Mucosa of rectum (tissue), 2 donors: ENCODE data around the gene SBF2.
"Not testable (repeated sequence)": the region's sequence is repeated elsewhere in the genome, so short reads cannot be mapped to it uniquely, and the experiment has no call there.

Experiments used
- H3K27ac ChIP-seq, 2 donors: one replicate each; pipeline ENCODE4 v1.7.0; 2013; ENCODE audit warnings: inconsistent platforms in 2 of 2, low read depth in 2 of 2, low read length in 2 of 2
- H3K27me3 ChIP-seq, 2 donors: one replicate each; pipeline ENCODE4 v1.7.0; 2013; ENCODE audit warnings: low read length in 2 of 2; ENCODE audit not compliant: control insufficient read depth in 2 of 2, insufficient read depth in 2 of 2
- H3K36me3 ChIP-seq, 2 donors: one replicate each; pipeline ENCODE4 v1.7.0; 2013; ENCODE audit warnings: low read length in 2 of 2; ENCODE audit not compliant: control insufficient read depth in 2 of 2, insufficient read depth in 2 of 2
- H3K4me1 ChIP-seq, 2 donors: one replicate each; pipeline ENCODE4 v1.7.0; 2013; ENCODE audit warnings: low read length in 2 of 2, mild to moderate bottlenecking in 1 of 2; ENCODE audit not compliant: control insufficient read depth in 2 of 2, insufficient read depth in 2 of 2
- H3K4me3 ChIP-seq, 2 donors: one replicate each; pipeline ENCODE4 v1.7.0; 2013; ENCODE audit warnings: low read length in 2 of 2
- H3K9ac ChIP-seq, 2 donors: one replicate each; pipeline ENCODE4 v1.7.0; 2013; ENCODE audit warnings: low read length in 2 of 2, low read depth in 1 of 2, mild to moderate bottlenecking in 1 of 2
- H3K9me3 ChIP-seq, 2 donors: one replicate each; pipeline ENCODE4 v1.7.0; 2013; ENCODE audit warnings: low read length in 2 of 2; ENCODE audit not compliant: control insufficient read depth in 2 of 2
- donor health status: healthy.
- donor health status: Normal muscosa, but diverticular disease.

Gene SBF2

DNA sequence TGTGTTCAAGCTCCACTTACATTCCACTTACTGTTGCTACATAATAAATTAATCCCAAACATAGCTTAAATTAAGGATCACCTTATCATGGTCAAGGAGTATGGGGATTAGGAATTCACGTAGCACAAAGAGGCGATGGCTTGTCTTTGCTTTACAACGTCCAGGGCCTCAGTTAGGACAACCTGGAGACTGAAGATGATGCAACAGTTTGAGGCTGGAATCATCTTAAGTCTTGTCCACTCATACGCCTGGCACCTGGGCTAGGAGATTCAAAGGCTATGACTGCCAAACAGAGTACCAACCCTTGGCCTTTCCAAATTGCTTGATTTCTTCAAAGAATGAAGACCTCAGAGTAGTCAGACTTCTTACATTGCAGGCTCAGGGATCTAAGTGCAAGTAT, 149.1 kb downstream of the SBF2 start:
- Histone ChIP-seq H3K27me3 (no peaks in the 10 kb centered on the region), H3K36me3 (no peaks in the 10 kb centered on the region), H3K4me1 (no peaks in the 10 kb centered on the region), H3K27ac (no peak overlapping the region), H3K4me3 (no peak overlapping the region), H3K9ac (no peak overlapping the region), H3K9me3 (no peaks in the 10 kb centered on the region)

DNA sequence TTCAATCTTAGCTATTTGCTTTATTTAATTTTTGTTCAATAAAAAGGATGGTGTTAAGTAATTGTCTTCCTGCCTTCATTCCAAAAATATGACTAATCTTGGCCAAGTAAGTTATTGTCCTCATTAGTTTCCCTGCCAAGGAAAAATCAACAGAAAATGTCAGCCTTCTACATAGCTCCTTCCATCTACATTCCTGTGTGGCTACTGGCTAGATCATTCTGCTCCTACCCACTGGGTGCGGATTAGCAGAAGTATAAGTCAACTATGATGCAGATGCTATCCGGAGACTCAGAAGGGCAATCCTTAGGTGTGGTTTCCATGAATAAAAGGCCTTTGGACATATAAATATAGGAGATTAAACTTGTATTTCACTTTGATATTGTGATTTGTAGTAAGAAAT, 154.4 kb downstream of the SBF2 start:
- no peak overlapping the region for H3K4me3 ChIP-seq
- no peaks in the 10 kb centered on the region for H3K4me1 ChIP-seq
- H3K9ac ChIP-seq = no peak overlapping the region
- H3K9me3 ChIP-seq = no peaks in the 10 kb centered on the region
- no peaks in the 10 kb centered on the region for H3K27me3 ChIP-seq
- no peaks in the 10 kb centered on the region for H3K36me3 ChIP-seq
- no peak overlapping the region for H3K27ac ChIP-seq

DNA sequence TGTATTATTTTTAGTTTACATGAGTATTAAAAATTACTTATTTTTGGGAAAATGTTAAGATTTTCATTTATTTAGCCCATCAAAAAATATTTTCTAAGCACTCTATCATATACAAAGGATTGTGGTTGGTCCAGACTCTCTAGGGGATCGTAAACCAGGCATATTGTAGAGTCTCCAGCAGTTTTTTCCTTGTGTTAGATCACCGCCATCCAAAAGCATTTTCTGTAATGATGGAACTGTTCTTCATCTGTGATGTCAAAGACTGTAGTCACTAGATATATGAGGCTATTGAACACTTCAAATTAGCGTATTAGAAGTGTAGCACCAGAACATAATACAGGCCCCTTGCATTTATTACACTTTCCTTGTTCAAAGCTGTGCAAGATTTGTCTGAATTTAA, 154.9 kb downstream of the SBF2 start:
- no peaks in the 10 kb centered on the region for H3K36me3 ChIP-seq
- H3K4me3 ChIP-seq = no peak overlapping the region
- no peaks in the 10 kb centered on the region for H3K27me3 ChIP-seq
- no peaks in the 10 kb centered on the region for H3K9me3 ChIP-seq
- no peaks in the 10 kb centered on the region for H3K4me1 ChIP-seq
- no peak overlapping the region for H3K27ac ChIP-seq
- H3K9ac ChIP-seq = no peak overlapping the region

DNA sequence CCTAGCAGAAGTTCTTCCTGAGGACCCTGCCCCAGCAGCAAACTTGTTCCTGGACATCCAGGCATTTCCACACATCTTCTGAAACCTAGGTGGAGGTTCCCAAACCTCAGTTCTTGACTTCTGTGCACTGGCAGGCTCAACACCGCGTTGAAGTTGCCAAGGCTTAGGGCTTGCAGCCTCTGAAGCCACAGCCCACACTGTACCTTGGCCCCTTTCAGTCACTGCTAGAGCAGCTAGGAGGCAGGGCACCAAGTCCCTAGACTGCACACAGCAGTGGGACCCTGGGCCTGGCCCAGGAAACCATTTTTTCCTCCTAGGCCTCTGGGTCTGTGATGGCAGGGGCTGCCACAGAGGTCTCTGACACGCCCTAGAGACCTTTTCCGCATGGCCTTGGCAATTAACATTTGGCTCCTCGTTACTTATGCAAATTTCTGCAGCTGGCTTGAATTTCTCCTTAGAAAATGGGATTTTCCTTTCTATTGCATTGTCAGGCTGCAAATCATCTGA, 159.0 kb downstream of the SBF2 start:
- H3K4me3 ChIP-seq = no peak overlapping the region

DNA sequence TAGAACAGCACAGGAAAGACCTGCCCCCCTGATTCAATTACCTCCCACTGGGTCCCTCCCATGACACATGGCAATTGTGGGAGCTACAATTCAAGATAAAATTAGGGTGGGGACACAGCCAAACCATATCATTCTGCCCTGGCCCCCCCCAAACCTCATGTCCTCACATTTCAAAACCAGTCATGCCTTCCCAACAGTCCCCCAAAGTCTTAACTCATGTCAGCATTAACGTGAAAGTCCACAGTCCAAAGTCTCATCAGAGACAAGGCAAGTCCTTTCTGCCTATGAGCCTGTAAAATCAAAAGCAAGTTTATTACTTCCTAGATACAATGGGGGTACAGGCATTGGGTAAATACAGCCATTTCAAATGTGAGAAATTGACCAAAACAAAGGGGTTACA, 159.8 kb downstream of the SBF2 start:
- H3K36me3 ChIP-seq, H3K27me3 ChIP-seq, H3K4me3 ChIP-seq, H3K9me3 ChIP-seq, H3K4me1 ChIP-seq, H3K9ac ChIP-seq, H3K27ac ChIP-seq: not testable (repeated sequence)

More for the DNA sequence above, 159.0 kb downstream of the SBF2 start:
- Histone ChIP-seq H3K27me3 (no peaks in the 10 kb centered on the region), H3K9me3 (no peaks in the 10 kb centered on the region), H3K36me3 (no peaks in the 10 kb centered on the region), H3K4me1 (no peaks in the 10 kb centered on the region), H3K9ac (no peak overlapping the region), H3K27ac (no peak overlapping the region)

DNA sequence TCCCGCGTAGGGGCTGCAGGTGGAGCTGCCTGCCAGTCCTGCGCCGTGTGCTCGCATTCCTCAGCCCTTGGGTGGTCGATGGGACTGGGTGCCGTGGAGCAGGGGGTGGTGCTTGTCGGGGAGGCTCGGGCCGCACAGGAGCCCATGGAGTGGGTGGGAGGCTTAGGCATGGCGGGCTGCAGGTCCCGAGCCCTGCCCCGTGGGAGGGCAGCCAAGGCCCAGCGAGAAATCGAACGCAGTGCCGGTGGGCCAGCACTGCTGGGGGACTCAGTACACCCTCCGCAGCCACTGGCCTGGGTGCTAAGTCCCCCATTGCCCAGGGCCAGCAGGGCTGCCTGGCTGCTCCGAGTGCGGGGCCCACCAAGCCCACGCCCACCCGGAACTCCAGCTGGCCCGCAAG, 160.8 kb downstream of the SBF2 start:
- not testable (repeated sequence) for H3K4me1 ChIP-seq, H3K27me3 ChIP-seq, H3K36me3 ChIP-seq, H3K4me3 ChIP-seq, H3K9ac ChIP-seq, H3K27ac ChIP-seq, H3K9me3 ChIP-seq

DNA sequence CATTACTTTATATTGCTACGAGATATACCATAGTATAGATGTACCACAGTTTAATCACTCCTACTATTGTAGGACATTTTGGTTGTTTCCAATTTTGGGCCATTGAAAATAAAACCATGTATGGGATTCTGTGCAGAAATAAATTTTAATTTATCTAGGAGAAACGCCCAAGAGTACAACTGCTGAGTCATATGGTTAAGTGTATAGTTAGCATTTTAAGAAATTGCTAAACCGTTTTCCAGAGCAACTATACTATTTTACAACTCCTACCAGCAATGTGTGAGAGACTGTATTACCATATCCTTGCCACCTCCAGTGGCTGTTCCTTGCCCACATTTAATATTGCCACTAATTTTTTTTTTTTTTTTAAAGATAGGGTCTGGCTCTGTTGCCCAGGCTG, 163.1 kb downstream of the SBF2 start:
- Histone ChIP-seq H3K27ac (no peak overlapping the region), H3K27me3 (no peaks in the 10 kb centered on the region), H3K4me3 (no peak overlapping the region), H3K9me3 (no peaks in the 10 kb centered on the region), H3K4me1 (no peaks in the 10 kb centered on the region), H3K36me3 (no peaks in the 10 kb centered on the region), H3K9ac (no peak overlapping the region)

DNA sequence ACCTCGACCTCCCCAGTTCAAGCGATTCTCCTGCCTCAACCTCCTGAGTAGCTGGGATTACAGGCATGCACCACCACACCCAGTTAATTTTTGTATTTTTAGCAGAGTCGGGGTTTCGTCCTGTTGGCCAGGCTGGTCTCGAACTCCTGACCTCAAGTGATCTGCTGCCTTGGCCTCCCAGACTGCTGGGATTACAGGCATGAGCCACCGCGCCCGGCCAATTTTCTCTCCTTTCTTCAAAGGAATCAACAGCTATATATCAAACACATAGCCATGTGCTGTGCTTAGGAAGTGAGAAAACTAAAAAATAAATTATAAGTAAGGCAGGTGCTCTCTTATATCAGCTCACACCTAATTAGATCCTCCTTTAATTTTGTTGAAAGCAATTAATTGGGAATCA, 164.8 kb downstream of the SBF2 start:
- H3K9me3 ChIP-seq, H3K4me3 ChIP-seq, H3K36me3 ChIP-seq, H3K27ac ChIP-seq, H3K4me1 ChIP-seq, H3K27me3 ChIP-seq, H3K9ac ChIP-seq: not testable (repeated sequence)

DNA sequence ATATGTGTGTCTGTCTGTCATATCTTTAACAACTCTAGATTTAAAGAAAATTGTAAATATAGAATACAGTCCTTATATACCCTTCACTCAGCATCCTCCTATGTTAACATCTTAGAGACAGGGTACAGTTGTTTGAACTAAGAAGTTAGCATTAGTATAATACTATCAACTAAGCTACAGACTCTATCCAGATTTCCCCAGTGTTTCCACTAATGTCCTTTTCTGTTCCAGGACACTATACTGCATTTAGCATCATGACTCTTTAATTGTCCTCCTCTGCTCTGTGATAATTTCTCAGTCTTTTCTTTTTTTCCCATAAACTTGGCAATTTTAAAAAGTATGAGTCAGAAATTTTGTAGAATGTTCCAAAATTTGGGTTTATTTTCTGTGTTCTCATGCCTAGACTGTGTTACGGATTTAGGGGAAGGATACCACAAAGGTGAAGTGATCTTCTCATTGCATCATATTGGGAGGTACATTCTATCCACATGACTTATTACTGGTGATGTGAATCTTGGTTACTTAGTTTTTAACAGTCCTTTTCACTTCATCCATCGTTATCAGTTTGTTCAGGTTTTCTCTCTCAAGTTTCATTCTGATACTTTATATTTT, 168.4 kb downstream of the SBF2 start:
- no peaks in the 10 kb centered on the region for H3K27me3 ChIP-seq
- no peak overlapping the region for H3K27ac ChIP-seq
- no peak overlapping the region for H3K9ac ChIP-seq
- H3K4me3 ChIP-seq = no peak overlapping the region
- H3K9me3 ChIP-seq = no peaks in the 10 kb centered on the region
- H3K4me1 ChIP-seq = peaks cover 0 to 7% of the 10 kb centered on the region in 2 donors
- no peaks in the 10 kb centered on the region for H3K36me3 ChIP-seq

DNA sequence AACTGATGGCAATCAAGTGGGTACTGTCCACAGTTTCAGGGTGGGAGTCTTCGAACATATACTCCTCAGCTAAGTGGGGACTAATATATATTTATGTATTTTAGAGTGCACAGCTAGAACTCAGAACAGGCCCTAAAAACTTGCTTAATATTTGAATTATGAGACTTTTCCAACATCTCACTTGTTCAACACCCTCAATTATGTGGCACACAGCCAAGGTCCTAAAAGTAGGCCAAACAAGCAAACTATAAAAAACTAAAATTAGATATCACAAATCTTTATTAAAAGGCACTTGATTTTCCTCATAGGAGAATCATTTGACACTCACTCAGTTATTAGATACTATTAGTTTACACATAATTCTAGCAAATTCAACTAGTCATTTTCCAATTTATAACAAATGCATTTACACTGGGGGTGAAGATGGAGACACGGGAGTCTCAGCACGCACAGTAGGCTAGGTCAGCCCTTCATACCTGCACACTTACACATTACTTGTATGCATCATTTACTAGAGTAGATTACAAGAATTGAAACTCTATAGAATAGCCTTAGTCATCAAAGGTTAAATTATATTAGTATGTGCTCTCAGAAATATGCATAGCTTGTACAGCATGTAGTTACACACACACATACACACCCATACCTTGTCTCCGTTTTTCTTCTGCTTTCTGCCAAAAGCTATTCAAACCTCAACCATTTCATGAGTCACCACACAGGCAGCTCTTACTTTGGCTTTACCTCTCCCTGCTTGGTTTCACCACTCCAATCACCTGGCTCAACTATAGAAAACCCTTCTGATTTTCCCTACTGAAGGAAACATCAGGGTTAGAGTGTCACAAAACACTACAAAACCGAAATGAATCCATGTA, 171.5 kb downstream of the SBF2 start:
- H3K4me3 ChIP-seq = no peak overlapping the region
- H3K9ac ChIP-seq = no peak overlapping the region
- no peaks in the 10 kb centered on the region for H3K27me3 ChIP-seq
- H3K36me3 ChIP-seq = no peaks in the 10 kb centered on the region
- H3K27ac ChIP-seq = no peak overlapping the region
- no peaks in the 10 kb centered on the region for H3K9me3 ChIP-seq
- H3K4me1 ChIP-seq = peaks cover 0 to 7% of the 10 kb centered on the region in 2 donors
